GM12891 (cell line): ENCODE results near the gene LRMDA.
"Not testable (repeated sequence)": the region's sequence is repeated elsewhere in the genome, so short reads cannot be mapped to it uniquely, and the experiment has no call there.

Source experiments
- DNase-seq: peaks from one replicate; pipeline ENCODE4 v3.0.0; 2011; ENCODE audit warnings: low spot score; ENCODE audit not compliant: insufficient read length
- FAIRE-seq: peaks from 2 replicates; lab custom pipeline; 2011; peaks lifted over from hg19 to GRCh38; lab: Jason Lieb, UNC
- PAX5 ChIP-seq: IDR thresholded peaks from 2 replicates; pipeline ENCODE4 v1.6.1; 2011; ENCODE audit warnings: low read length, moderate library complexity, mild to moderate bottlenecking; ENCODE audit not compliant: insufficient read depth, severe bottlenecking
- POLR2A ChIP-seq: IDR thresholded peaks from 2 replicates; pipeline ENCODE4 v1.6.1; 2011; ENCODE audit warnings: low read depth, low read length, control low read depth
- POLR2AphosphoS5 ChIP-seq: IDR thresholded peaks from 2 replicates; pipeline ENCODE4 v1.6.1; 2011; ENCODE audit warnings: low read depth, low read length, control low read depth
- POU2F2 ChIP-seq: IDR thresholded peaks from 2 replicates; pipeline ENCODE4 v1.6.1; 2011; ENCODE audit warnings: low read depth, mild to moderate bottlenecking, control low read depth, low read length, moderate library complexity
- SPI1 ChIP-seq: IDR thresholded peaks from 2 replicates; pipeline ENCODE4 v1.6.1; 2011; ENCODE audit warnings: low read depth, low read length, control low read depth
- TAF1 ChIP-seq: IDR thresholded peaks from 2 replicates; pipeline ENCODE4 v1.6.1; 2011; ENCODE audit warnings: low read depth, low read length, control low read depth

The LRMDA gene

DNA sequence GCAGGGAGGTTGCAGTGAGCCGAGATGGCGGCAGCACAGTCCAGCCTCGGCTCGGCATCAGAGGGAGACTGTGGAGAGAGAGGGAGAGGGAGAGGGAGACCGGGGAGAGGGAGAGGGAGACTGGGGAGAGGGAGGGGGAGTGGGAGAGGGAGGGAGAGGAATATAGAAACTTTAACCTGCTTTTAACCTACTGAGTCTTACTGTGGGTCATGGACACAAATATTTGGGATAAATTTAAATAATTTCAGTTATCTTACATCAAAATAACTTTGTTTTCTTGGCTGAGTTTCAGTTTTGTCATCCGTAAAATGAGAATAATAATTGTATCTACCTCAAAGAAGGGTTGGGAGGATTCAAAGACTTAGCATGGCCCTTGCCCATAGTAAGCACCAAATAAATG is 319.8 kb downstream of the LRMDA start:
- DNase-seq (no peak), FAIRE-seq (no peak)
- TF ChIP-seq POU2F2: no peak
- TF ChIP-seq TAF1: no peak
- TF ChIP-seq SPI1: no peak
- TF ChIP-seq POLR2AphosphoS5: no peak
- TF ChIP-seq PAX5: no peak
- TF ChIP-seq POLR2A: no peak

DNA sequence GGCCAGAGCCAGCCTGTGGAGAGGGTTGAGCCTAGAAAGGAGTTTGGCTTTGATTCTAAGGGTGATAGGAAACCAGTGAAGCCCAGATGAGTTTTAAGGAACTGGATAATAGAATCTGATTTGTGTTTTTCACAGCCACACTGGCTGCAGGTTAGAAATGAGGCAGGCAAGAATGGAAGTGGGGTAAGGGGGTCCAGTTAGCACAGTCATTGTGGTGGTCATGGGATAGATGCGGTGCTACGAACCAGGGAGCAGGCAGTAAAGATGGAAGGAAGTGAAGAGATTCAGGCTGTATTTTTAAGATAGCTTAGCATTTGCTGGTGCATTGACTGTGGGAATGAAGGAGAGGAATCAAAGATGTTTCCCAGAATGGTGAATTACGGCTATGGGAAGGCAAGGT is 322.2 kb downstream of the LRMDA start:
- DNase-seq (no peak), FAIRE-seq (no peak)
- TF ChIP-seq SPI1: no peak

DNA sequence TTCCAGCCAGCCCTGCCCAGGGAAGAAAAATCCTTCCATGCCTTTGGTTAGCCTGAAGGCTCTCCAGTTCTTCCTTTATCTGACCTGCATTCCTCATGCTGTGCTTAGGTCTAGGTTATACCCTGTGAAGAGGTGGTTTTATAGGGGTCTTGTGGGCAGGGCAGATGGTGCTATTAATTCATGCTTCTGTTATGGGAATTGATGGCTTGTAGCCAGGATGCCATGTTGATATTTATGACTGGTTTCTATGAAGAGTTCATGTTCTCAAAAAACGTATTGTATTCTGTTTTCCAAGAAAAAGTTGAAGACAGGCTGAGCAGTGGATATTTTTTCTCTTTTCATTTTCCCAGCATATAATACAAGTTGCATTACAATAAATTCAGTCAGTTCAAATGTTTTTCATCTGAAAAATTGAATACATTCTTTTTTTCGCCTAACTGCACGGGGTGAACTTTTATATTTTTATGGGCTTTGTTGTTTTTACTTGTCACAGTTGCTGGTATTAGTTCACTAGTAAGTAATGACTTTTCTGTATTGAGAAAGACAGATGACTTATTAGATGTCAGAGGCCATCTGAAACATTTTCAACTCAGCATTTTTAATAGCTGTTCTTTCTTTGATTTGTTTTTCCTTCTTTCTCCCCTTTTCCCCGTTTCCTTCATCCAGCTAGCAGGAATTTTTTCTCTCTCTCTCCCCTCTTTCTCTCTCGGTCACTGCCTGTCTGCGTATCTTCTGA is 322.8 kb downstream of the LRMDA start:
- no peak for DNase-seq

DNA sequence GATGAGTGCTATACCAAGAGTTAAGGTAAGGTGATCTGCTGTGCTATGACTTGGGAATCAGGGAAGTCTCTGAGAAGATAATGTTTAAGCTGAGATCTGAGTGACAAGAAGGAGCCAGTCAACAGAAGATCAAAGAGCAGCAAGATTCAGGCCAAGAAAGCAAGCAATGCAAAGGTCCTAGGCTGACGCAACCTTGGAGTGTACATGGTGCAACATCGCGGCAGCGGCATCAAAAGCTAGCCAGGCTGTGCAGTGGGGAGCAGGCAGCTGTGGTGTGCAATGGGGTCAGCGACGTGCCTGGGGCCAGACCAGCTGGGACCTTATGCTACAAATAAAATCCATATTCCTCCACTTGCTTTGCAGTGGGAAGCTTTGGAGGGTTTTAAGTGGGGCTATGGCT is 324.1 kb downstream of the LRMDA start:
- DNase-seq: no peak
- FAIRE-seq: no peak
- no peak for TF ChIP-seq POLR2A

More for the DNA sequence above, 322.8 kb downstream of the LRMDA start:
- FAIRE-seq: no peak
- TF ChIP-seq POLR2A (no peak), SPI1 (no peak), POLR2AphosphoS5 (no peak), TAF1 (no peak), POU2F2 (no peak), PAX5 (no peak)

DNA sequence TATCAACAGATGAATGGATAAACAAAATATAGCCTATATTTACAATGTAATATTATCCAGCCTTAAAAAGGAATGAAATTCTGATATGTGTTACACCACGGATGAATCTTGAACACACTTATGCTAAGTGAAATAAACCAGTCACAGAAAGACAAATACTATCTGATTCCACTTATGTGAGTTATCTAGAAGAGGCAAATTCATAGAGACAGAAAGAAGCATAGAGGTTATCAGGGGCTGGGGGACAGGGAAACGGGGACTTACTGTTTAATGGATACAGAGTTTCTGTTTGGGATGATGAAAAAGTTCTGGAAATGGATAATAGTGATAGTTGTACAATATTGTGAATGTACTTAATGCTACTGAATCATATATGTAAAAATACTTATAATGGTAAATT is 329.9 kb downstream of the LRMDA start:
- no peak for DNase-seq
- TF ChIP-seq POLR2A (no peak), POU2F2 (no peak), SPI1 (no peak), PAX5 (no peak), TAF1 (no peak), POLR2AphosphoS5 (no peak)
- FAIRE-seq: no peak

DNA sequence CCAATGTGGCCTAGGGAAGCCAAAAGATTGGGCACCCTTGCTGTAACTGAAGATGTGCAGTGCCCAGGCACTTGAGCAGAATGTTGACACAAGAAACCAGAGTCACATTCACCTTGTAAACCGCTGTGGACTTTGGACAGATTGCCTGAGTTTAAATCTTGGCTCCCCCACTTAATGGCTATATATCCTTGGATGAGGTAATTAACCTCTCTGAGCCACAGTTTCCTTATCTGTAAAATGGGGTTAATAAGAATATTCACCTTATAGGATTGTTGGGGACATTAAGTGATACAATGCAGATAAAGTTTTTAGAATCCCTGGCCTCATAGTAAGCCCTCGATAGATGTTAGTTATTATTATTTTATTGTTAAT is 331.0 kb downstream of the LRMDA start:
- no peak for DNase-seq
- no peak for FAIRE-seq
- no peak for TF ChIP-seq POU2F2
- TF ChIP-seq TAF1: no peak
- no peak for TF ChIP-seq PAX5
- no peak for TF ChIP-seq POLR2A
- no peak for TF ChIP-seq POLR2AphosphoS5
- no peak for TF ChIP-seq SPI1

DNA sequence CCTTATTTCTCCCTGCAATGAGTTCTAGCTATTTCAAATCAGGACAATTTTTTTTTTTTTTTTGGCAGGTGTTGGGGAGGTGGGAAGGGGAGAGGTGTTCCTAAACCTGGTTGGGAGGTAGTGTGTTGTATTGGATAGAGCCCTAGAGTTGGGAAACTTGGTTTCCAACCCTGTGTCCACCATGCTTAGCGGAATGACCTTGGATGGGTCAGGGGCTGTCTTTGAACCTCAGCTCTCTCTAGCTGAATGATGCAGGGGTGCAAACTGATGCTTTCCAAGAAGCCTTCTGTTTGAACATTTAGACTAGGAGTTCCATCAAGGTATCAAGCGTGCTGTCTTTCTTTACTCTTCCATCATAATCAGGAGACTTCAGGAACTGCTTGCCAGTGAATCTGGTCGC is 332.2 kb downstream of the LRMDA start:
- TF ChIP-seq PAX5 (no peak), POLR2AphosphoS5 (no peak), POU2F2 (no peak), TAF1 (no peak), POLR2A (no peak)
- no peak for FAIRE-seq
- no peak for DNase-seq

DNA sequence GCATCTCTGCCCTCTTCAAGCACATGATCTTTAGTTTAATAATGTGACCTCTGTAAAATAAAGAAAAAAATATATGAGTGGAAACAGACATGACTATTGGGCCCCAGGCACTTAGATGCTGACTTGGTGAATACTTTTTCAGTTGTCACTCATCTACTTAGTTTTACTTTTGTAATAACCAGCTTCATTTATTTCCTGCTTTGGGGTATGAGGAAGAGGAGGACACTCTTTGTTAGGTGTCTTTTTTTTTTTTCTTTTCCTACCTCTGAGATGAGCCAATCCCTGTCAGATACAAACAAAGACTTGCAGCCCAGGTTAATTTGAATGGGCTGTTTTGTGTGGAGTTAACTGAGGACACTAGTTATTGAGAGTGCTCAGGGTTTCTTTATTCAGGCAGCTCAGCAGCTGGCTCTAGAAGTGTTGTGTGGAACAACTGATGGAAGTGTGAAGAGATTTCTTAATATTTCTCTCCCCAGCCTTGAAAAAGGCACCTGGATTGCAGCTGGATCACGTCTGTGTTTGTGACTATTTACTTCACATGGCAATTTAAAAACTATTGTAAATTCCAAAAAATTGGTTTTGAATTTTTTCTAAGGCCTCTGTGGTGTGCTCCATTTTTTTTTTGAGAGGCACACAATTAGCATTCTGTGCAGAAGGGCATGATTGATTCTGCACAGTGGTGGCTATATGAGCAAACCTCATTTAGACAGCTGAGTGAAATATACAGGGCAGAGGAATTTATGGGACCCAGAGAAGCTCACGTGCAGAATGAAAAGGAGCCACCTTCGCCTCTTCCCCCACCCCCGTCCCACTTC is 333.8 kb downstream of the LRMDA start:
- FAIRE-seq: no peak
- no peak for DNase-seq
- TF ChIP-seq POLR2AphosphoS5: no peak
- TF ChIP-seq SPI1: no peak
- TF ChIP-seq POU2F2: no peak
- TF ChIP-seq POLR2A: no peak
- no peak for TF ChIP-seq TAF1
- TF ChIP-seq PAX5: no peak

DNA sequence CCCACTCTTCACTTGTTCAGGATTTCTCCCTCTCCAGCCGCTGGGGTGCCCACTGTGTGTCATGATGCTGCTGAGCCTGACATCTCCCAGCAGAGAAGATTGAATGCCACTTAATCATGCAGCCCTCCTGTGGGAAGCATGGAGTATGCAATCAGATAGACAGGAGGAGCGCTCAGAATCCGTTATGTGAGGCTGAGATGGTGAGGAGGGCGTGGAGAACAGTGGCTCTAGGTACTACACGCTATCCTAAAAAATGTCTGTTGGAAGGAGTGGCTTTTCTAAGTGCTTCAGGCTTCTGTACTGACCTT is 334.3 kb downstream of the LRMDA start:
- TF ChIP-seq POLR2AphosphoS5 (no peak), SPI1 (no peak), POU2F2 (no peak), PAX5 (no peak), TAF1 (no peak)
- FAIRE-seq: no peak
- no peak for DNase-seq

DNA sequence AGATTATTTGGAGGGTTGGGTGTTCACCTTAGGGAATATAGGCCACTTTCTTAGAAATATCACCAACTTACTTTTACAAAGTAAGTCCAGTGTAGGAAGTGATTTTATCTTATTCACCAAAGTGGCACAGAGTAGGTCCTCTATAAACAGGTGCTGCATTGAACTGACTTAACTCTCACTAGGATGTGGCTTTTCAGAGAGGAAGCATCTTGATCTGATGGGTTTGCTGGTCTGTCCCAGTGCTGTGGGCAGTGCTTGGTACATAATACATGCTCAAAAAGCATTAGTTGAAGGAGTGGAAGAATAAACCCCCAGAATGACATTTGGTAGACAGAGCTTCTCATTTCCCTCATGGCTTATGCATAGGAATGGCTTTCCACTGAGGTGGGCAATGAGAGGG is 334.7 kb downstream of the LRMDA start:
- DNase-seq (no peak), FAIRE-seq (no peak)
- TF ChIP-seq PAX5 (no peak), POU2F2 (no peak), TAF1 (no peak), POLR2A (no peak), SPI1 (no peak), POLR2AphosphoS5 (no peak)

DNA sequence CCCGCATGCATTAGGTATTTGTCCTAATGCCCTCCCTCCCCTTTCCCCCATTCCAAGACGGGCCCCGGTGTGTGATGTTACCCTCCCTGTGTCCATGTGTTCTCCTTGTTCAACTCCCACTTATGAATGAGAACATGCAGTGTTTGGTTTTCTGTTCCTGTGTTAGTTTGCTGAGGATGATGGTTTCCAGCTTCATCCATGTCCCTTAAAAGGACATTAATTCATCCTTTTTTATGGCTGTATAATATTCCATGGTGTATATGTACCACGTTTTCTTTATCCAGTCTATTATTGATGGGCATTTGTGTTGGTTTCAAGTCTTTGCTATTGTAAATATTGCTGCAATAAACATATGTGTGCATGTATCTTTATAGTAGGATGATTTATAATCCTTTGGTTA is 335.3 kb downstream of the LRMDA start:
- not testable (repeated sequence) for DNase-seq, FAIRE-seq
